K562 (cell line): Measurements from ENCODE around the gene MATCAP1. TPM values are rescaled to one million over a fixed set of nuclear protein-coding genes. Genes with fewer than 3 reads are reported as not detected.

ENCODE experiments used
- ADNP ChIP-seq: fragments of 200-800 bp; sonication (Bioruptor generic); IDR thresholded peaks from 2 replicates; pipeline ENCODE4 v1.6.1; 2016; ENCODE audit warnings: missing genetic modification characterization, missing compliant biosample characterization
- CREM ChIP-seq: IDR thresholded peaks from 2 replicates; pipeline ENCODE4 v1.6.1; 2014; ENCODE audit warnings: antibody characterized with exemption, low read depth
- ETV6 ChIP-seq, 3 experiments: fragments of 150-350 bp in 1 of 3; sonication (generic) in 1 of 3; formaldehyde crosslinking in 1 of 3; IDR thresholded peaks; 2 replicates each; pipeline versions ENCODE4 v1.6.1 to v1.8.0; 2014 to 2022; ENCODE audit warnings: borderline replicate concordance in 2 of 3, low read depth in 2 of 3, antibody characterized with exemption in 1 of 3, low read length in 1 of 3, mild to moderate bottlenecking in 1 of 3, missing genetic modification reagents in 1 of 3
- FIP1L1 ChIP-seq: fragments of 200-400 bp; formaldehyde crosslinking; IDR thresholded peaks from 2 replicates; pipeline ENCODE4 v1.6.1; 2018; ENCODE audit warnings: mild to moderate bottlenecking, low read depth, low read length; ENCODE audit not compliant: poor library complexity, severe bottlenecking
- FOXA3 ChIP-seq, 2 experiments: fragments of 450-650 bp in 1 of 2; sonication (generic) in 1 of 2; formaldehyde crosslinking; IDR thresholded peaks in 1 of 2; conservative IDR thresholded peaks in 1 of 2; 2 replicates each; pipeline versions ENCODE4 v1.4.0 to v1.8.0; 2020 to 2022; ENCODE audit warnings: mild to moderate bottlenecking in 2 of 2, missing genetic modification reagents in 1 of 2
- HDAC8 ChIP-seq: fragments of 450-650 bp; IDR thresholded peaks from 2 replicates; pipeline ENCODE4 v1.6.1; 2016; ENCODE audit warnings: mild to moderate bottlenecking, missing genetic modification characterization, moderate library complexity, missing compliant biosample characterization
- ILF3 ChIP-seq: fragments of 450-650 bp; IDR thresholded peaks from 2 replicates; pipeline ENCODE4 v1.6.1; 2018; ENCODE audit warnings: antibody characterized with exemption, mild to moderate bottlenecking, moderate library complexity, borderline replicate concordance
- NELFE ChIP-seq: IDR thresholded peaks from 2 replicates; pipeline ENCODE4 v1.6.1; 2011; ENCODE audit warnings: mild to moderate bottlenecking; ENCODE audit not compliant: insufficient read depth, insufficient read length
- PHF21A ChIP-seq: fragments of 450-650 bp; IDR thresholded peaks from 2 replicates; pipeline ENCODE4 v1.6.1; 2017; ENCODE audit warnings: low read depth, borderline replicate concordance
- POLR2H ChIP-seq: IDR thresholded peaks from 2 replicates; pipeline ENCODE4 v1.6.1; 2016; ENCODE audit warnings: missing genetic modification characterization, low read depth, mild to moderate bottlenecking, control low read depth, missing compliant biosample characterization, moderate library complexity
- PRPF4 ChIP-seq: fragments of 200-400 bp; formaldehyde crosslinking; IDR thresholded peaks from one replicate; pipeline ENCODE4 v1.6.1; 2017; ENCODE audit warnings: low read length, low read depth, mild to moderate bottlenecking; ENCODE audit not compliant: insufficient read depth, poor library complexity, severe bottlenecking
- RBBP5 ChIP-seq: fragments of 200-600 bp; sonication (generic); IDR thresholded peaks from 2 replicates; pipeline ENCODE4 v1.6.1; 2012; ENCODE audit warnings: borderline replicate concordance, mild to moderate bottlenecking, low read length, control low read depth, inconsistent platforms; ENCODE audit not compliant: insufficient read depth, poor library complexity, severe bottlenecking
- SETDB1 ChIP-seq: IDR thresholded peaks from one replicate; pipeline ENCODE4 v1.6.1; 2012; ENCODE audit warnings: low read length, control low read depth, inconsistent platforms
- SIN3A ChIP-seq, 2 experiments: fragments of 150-350 bp in 1 of 2; IDR thresholded peaks; 2 replicates each; pipeline ENCODE4 v1.6.1; 2011 to 2016; ENCODE audit warnings: borderline replicate concordance in 2 of 2, low read depth in 2 of 2, low read length in 2 of 2, mild to moderate bottlenecking in 2 of 2, moderate library complexity in 2 of 2; ENCODE audit not compliant: control insufficient read depth in 1 of 2
- SIN3B ChIP-seq: fragments of 450-650 bp; IDR thresholded peaks from 2 replicates; pipeline ENCODE4 v1.6.1; 2017; ENCODE audit warnings: low read depth, mild to moderate bottlenecking, moderate library complexity
- SMARCC2 ChIP-seq: fragments of 450-650 bp; IDR thresholded peaks from 2 replicates; pipeline ENCODE4 v1.6.1; 2017; ENCODE audit warnings: antibody characterized with exemption, moderate library complexity, mild to moderate bottlenecking, low read depth
- ZNF133 ChIP-seq: fragments of 250-450 bp; sonication (Bioruptor Pico); IDR thresholded peaks from 2 replicates; pipeline ENCODE4 v1.4.0; 2020; ENCODE audit warnings: mild to moderate bottlenecking
- ZNF217 ChIP-seq: sonication (generic); formaldehyde crosslinking; IDR thresholded peaks from 2 replicates; pipeline ENCODE4 v1.8.0; 2022; ENCODE audit warnings: mild to moderate bottlenecking, missing genetic modification reagents
- ZNF41 ChIP-seq: fragments of 250-450 bp; sonication (Bioruptor Pico); conservative IDR thresholded peaks from 2 replicates; pipeline ENCODE4 v1.4.0; 2020; ENCODE audit warnings: mild to moderate bottlenecking
- ZNF583 ChIP-seq: fragments of 250-450 bp; sonication (Bioruptor Pico); IDR thresholded peaks from 2 replicates; pipeline ENCODE4 v1.4.0; 2020
- ZNF707 ChIP-seq: fragments of 250-450 bp; sonication (Bioruptor Pico); conservative IDR thresholded peaks from 2 replicates; pipeline ENCODE4 v1.8.0; 2022; ENCODE audit warnings: inconsistent platforms, mild to moderate bottlenecking, moderate library complexity
- polyA plus RNA-seq, 8 experiments: library from polyadenylated mRNA; depleted of rRNA in 4 of 8; stranded (reverse) in 5 of 8; unstranded in 3 of 8; fragments of >200 nt; fragmentation: Nextera tagmentation in 2 of 8; fragmentation: Illumina TruSeq in 1 of 8; extraction: Ambion mirVana in 2 of 8; extraction: Trizol in 1 of 8; gene quantifications; 2 replicates each; pipeline versions ENCODE4 v1.2.1 to v1.2.3, GENCODE V29; 2011 to 2014; ENCODE audit warnings: inconsistent platforms in 1 of 8, missing spikeins in 1 of 8
- total RNA-seq, 7 experiments: library from RNA; depleted of rRNA in 6 of 7; stranded (reverse); fragments of >200 nt in 6 of 7; fragmentation: Illumina TruSeq in 2 of 7; extraction: Trizol in 2 of 7; gene quantifications; 2 replicates each; pipeline versions ENCODE4 v1.2.1 to v1.2.3, GENCODE V29; 2011 to 2021; ENCODE audit warnings: low replicate concordance in 1 of 7
- TF ChIP-seq, protein P1 (sequence below): fragments of 450-650 bp; IDR thresholded peaks from 2 replicates; pipeline ENCODE4 v1.6.1; 2017; ENCODE audit warnings: antibody characterized with exemption, mild to moderate bottlenecking
- TF ChIP-seq, protein P2 (sequence below): fragments of 250-450 bp; sonication (Bioruptor Pico); IDR thresholded peaks from 2 replicates; pipeline ENCODE4 v1.5.0; 2021

MATCAP1 gene
- total and polyA plus RNA-seq, 9 of the 15 experiments (the other 6 are each of a cell fraction or from before 2014, with no cell fraction given): 3.4 to 20.5 (median 10.3) TPM

GRCh38 chr16:67226295-67226803 is 42.6 kb upstream of the MATCAP1 start (continued):
- TF ChIP-seq ETV6 (IDR thresholded peaks at IDR 0.05; ENCODE audit: borderline replicate concordance in 1 of 2, low read depth in 2 of 2, low read length in 1 of 2) (no peak), ETV6 (CRISPR knock-in tag; IDR thresholded peaks at IDR 0.05; ENCODE audit: borderline replicate concordance) (no peak), HDAC8 (tag) (no peak), ZNF583 (CRISPR knock-in tag) (no peak), SMARCC2 (no peak), POLR2H (tag) (no peak), ZNF133 (no peak), SETDB1 (no peak), CREM (no peak), ADNP (tag) (no peak), RBBP5 (no peak), SIN3B (no peak), SIN3A (IDR thresholded peaks at IDR 0.05; ENCODE audit: borderline replicate concordance in 2 of 2, control insufficient read depth in 1 of 2, low read depth in 2 of 2, low read length in 2 of 2) (no peak), ILF3 (no peak), PHF21A (peak; percentile 9; the same call in 1 of the 2 replicates), FOXA3 (CRISPR knock-in tag; conservative IDR thresholded peaks at IDR 0.05 in 1 of 2, IDR thresholded peaks at IDR 0.05 in 1 of 2) (peak in 1 of 2 experiments; percentile 60; a peak in 1 of 4 replicates), ZNF217 (CRISPR knock-in tag) (no peak), ZNF41 (CRISPR knock-in tag) (no peak), PRPF4 (no peak), ZNF707 (no peak), FIP1L1 (no peak), NELFE (no peak)
- TF ChIP-seq, protein P1, sequence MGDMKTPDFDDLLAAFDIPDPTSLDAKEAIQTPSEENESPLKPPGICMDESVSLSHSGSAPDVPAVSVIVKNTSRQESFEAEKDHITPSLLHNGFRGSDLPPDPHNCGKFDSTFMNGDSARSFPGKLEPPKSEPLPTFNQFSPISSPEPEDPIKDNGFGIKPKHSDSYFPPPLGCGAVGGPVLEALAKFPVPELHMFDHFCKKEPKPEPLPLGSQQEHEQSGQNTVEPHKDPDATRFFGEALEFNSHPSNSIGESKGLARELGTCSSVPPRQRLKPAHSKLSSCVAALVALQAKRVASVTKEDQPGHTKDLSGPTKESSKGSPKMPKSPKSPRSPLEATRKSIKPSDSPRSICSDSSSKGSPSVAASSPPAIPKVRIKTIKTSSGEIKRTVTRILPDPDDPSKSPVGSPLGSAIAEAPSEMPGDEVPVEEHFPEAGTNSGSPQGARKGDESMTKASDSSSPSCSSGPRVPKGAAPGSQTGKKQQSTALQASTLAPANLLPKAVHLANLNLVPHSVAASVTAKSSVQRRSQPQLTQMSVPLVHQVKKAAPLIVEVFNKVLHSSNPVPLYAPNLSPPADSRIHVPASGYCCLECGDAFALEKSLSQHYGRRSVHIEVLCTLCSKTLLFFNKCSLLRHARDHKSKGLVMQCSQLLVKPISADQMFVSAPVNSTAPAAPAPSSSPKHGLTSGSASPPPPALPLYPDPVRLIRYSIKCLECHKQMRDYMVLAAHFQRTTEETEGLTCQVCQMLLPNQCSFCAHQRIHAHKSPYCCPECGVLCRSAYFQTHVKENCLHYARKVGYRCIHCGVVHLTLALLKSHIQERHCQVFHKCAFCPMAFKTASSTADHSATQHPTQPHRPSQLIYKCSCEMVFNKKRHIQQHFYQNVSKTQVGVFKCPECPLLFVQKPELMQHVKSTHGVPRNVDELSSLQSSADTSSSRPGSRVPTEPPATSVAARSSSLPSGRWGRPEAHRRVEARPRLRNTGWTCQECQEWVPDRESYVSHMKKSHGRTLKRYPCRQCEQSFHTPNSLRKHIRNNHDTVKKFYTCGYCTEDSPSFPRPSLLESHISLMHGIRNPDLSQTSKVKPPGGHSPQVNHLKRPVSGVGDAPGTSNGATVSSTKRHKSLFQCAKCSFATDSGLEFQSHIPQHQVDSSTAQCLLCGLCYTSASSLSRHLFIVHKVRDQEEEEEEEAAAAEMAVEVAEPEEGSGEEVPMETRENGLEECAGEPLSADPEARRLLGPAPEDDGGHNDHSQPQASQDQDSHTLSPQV: no peak
- TF ChIP-seq, protein P2, sequence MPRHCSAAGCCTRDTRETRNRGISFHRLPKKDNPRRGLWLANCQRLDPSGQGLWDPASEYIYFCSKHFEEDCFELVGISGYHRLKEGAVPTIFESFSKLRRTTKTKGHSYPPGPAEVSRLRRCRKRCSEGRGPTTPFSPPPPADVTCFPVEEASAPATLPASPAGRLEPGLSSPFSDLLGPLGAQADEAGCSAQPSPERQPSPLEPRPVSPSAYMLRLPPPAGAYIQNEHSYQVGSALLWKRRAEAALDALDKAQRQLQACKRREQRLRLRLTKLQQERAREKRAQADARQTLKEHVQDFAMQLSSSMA: no peak
